ENCODE results near the gene ELOVL2.
"Not testable (repeated sequence)": the region's sequence is repeated elsewhere in the genome, so short reads cannot be mapped to it uniquely, and the experiment has no call there.

The ELOVL2 gene, protein sequence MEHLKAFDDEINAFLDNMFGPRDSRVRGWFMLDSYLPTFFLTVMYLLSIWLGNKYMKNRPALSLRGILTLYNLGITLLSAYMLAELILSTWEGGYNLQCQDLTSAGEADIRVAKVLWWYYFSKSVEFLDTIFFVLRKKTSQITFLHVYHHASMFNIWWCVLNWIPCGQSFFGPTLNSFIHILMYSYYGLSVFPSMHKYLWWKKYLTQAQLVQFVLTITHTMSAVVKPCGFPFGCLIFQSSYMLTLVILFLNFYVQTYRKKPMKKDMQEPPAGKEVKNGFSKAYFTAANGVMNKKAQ

GRCh38 chr6:11043961-11044711, at the start of gene ELOVL2:
TSS of gene ELOVL2 (minus strand) at chr6:11044305. CDS start at chr6:11044230, 75 bp downstream.
- Histone ChIP-seq H3K4me3 (IDR thresholded peaks at IDR 0.05; ENCODE audit: insufficient read depth, low read depth, low read length) (no peak within 1 kb of the TSS), H2AFZ (ENCODE audit: low read depth) (no peak within 1 kb of the TSS; the same call in 1 of the 2 replicates), H3K27me3 (ENCODE audit: insufficient read depth, low read depth) (no peaks in the 10 kb centered on the region), H3K4me1 (ENCODE audit: low read depth, poor library complexity, severe bottlenecking) (no peaks in the 10 kb centered on the region), H3K36me3 (ENCODE audit: insufficient read depth) (no peaks in the 10 kb centered on the region), H4K20me1 (ENCODE audit: insufficient read depth) (no peaks in the 10 kb centered on the region), H3K79me2 (ENCODE audit: insufficient read depth, low read depth) (no peaks in the 10 kb centered on the region), H3K9ac (no peak within 1 kb of the TSS), H3K27ac (no peak within 1 kb of the TSS), H3K4me2 (no peak within 1 kb of the TSS)
- 0 out of 2 replicates have a peak, but pooled peaks have one; percentile 29 for TF ChIP-seq CTCF (conservative IDR thresholded peaks at IDR 0.05; ENCODE audit: low read depth, low read length)

GRCh38 chr6:11093376-11093625, 49.2 kb upstream of the ELOVL2 start:
- H3K36me3 ChIP-seq (ENCODE audit: insufficient read depth) = no peaks in the 10 kb centered on the region
- H3K4me3 ChIP-seq (IDR thresholded peaks at IDR 0.05; ENCODE audit: insufficient read depth, low read depth, low read length) = no peak overlapping the region
- no peaks in the 10 kb centered on the region for H3K27me3 ChIP-seq (ENCODE audit: insufficient read depth, low read depth)
- no peaks in the 10 kb centered on the region for H4K20me1 ChIP-seq (ENCODE audit: insufficient read depth)
- no peak for TF ChIP-seq CTCF (conservative IDR thresholded peaks at IDR 0.05; ENCODE audit: low read depth, low read length)
- H3K79me2 ChIP-seq (ENCODE audit: insufficient read depth, low read depth) = peaks cover 39% of the 10 kb centered on the region
- peak overlapping the region; percentile 38 for H2AFZ ChIP-seq (ENCODE audit: low read depth)
- H3K27ac ChIP-seq = peak overlapping the region; percentile 89
- peak overlapping the region; percentile 95 for H3K4me2 ChIP-seq
- H3K9ac ChIP-seq = peak overlapping the region; percentile 94
- peaks cover 32% of the 10 kb centered on the region for H3K4me1 ChIP-seq (ENCODE audit: low read depth, poor library complexity, severe bottlenecking)

GRCh38 chr6:11092668-11093375, 48.7 kb upstream of the ELOVL2 start:
- TF ChIP-seq CTCF (conservative IDR thresholded peaks at IDR 0.05; ENCODE audit: low read depth, low read length) = peak; percentile 5; the same call in 1 of the 2 replicates
- Histone ChIP-seq H3K79me2 (ENCODE audit: insufficient read depth, low read depth) (peaks cover 34% of the 10 kb centered on the region), H3K27ac (peak overlapping the region; percentile 89), H4K20me1 (ENCODE audit: insufficient read depth) (no peaks in the 10 kb centered on the region), H3K36me3 (ENCODE audit: insufficient read depth) (no peaks in the 10 kb centered on the region), H3K4me1 (ENCODE audit: low read depth, poor library complexity, severe bottlenecking) (peaks cover 32% of the 10 kb centered on the region), H3K4me3 (IDR thresholded peaks at IDR 0.05; ENCODE audit: insufficient read depth, low read depth, low read length) (no peak overlapping the region), H3K9ac (peak overlapping the region; percentile 94), H2AFZ (ENCODE audit: low read depth) (peak overlapping the region; percentile 38), H3K4me2 (peak overlapping the region; percentile 95), H3K27me3 (ENCODE audit: insufficient read depth, low read depth) (no peaks in the 10 kb centered on the region)

DNA sequence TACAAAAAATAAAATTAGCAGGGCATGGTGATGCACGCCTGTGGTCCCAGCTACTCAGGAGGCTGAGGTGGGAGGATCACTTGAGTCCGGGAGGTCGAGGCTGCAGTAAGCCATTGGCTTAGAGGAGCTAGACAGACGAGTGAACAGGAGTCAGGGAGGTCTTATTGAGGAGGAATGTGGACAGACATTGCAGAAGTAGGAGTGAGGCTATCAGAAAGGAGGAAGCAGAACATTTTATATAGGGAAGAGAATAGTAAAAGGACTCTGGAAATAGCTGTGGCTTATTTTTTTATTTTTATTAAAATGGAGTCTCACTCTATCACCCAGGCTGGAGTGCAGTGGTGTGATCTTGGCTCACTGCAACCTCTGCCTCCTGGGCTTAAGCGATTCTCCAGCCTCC, 47.0 kb upstream of the ELOVL2 start:
- not testable (repeated sequence) for H3K36me3 ChIP-seq (ENCODE audit: insufficient read depth); H3K4me2 ChIP-seq; H2AFZ ChIP-seq (ENCODE audit: low read depth)

More for the DNA sequence above, 47.0 kb upstream of the ELOVL2 start:
- H3K4me3 ChIP-seq (IDR thresholded peaks at IDR 0.05; ENCODE audit: insufficient read depth, low read depth, low read length); H3K27ac ChIP-seq; H3K27me3 ChIP-seq (ENCODE audit: insufficient read depth, low read depth); H3K9ac ChIP-seq; H4K20me1 ChIP-seq (ENCODE audit: insufficient read depth): not testable (repeated sequence)
- peaks cover 17% of the 10 kb centered on the region for H3K79me2 ChIP-seq (ENCODE audit: insufficient read depth, low read depth)
- peaks cover 27% of the 10 kb centered on the region for H3K4me1 ChIP-seq (ENCODE audit: low read depth, poor library complexity, severe bottlenecking)

All from KMS-11 (cell line).